OCI-LY3 (cell line): ENCODE data around the gene SNAP25.

ENCODE experiments used
- H2AFZ ChIP-seq: fragments of 200-600, 300-600 bp; shearing (Covaris generic); 2 replicates; pipeline ENCODE4 v1.6.0; 2014; ENCODE audit warnings: antibody characterized with exemption, low read depth, low read length
- H3K27ac ChIP-seq: fragments of 200-600, 300-600 bp; sonication (generic); 2 replicates; pipeline ENCODE4 v1.5.1; 2014; ENCODE audit warnings: mild to moderate bottlenecking, low read length, moderate library complexity, mixed read lengths
- H3K27me3 ChIP-seq: fragments of 200-600, 300-600 bp; sonication (generic); 2 replicates; pipeline ENCODE4 v1.6.1; 2014; ENCODE audit warnings: low read depth, low read length, mixed read lengths
- H3K36me3 ChIP-seq: fragments of 200-600, 300-600 bp; sonication (generic); replicated peaks from 2 replicates; pipeline ENCODE3; 2014; ENCODE audit warnings: low read depth, low read length, mixed read lengths
- H3K4me1 ChIP-seq: fragments of 300-600, 200-600 bp; sonication (generic); 2 replicates; pipeline ENCODE4 v1.6.1; 2014; ENCODE audit warnings: low read length, mixed read lengths
- H3K4me2 ChIP-seq: fragments of 200-600, 300-600 bp; sonication (generic); 2 replicates; pipeline ENCODE4 v1.6.1; 2014; ENCODE audit warnings: low read length, mixed read lengths
- H3K4me3 ChIP-seq: fragments of 300-600, 200-600 bp; sonication (generic); 2 replicates; pipeline ENCODE4 v1.5.1; 2014; ENCODE audit warnings: antibody characterized with exemption, mild to moderate bottlenecking, low read length, moderate library complexity
- H3K79me2 ChIP-seq: fragments of 300-600, 200-600 bp; shearing (Covaris generic); 2 replicates; pipeline ENCODE4 v1.6.1; 2014; ENCODE audit warnings: mild to moderate bottlenecking, low read length, mixed read lengths
- H3K9ac ChIP-seq: fragments of 300-600, 200-600 bp; shearing (Covaris generic); 2 replicates; pipeline ENCODE4 v1.6.0; 2014; ENCODE audit warnings: mild to moderate bottlenecking, low read length, moderate library complexity
- H3K9me3 ChIP-seq: fragments of 200-600, 300-600 bp; shearing (Covaris generic); 2 replicates; pipeline ENCODE4 v1.6.1; 2014; ENCODE audit warnings: low read length, mixed read lengths; ENCODE audit not compliant: insufficient read depth
- H4K20me1 ChIP-seq: fragments of 200-600, 300-600 bp; sonication (generic); 2 replicates; pipeline ENCODE4 v1.6.1; 2016; ENCODE audit warnings: low read length, mixed read lengths; ENCODE audit not compliant: insufficient read depth
- CTCF ChIP-seq: fragments of 200-600, 300-600 bp; sonication (generic); IDR thresholded peaks from 2 replicates; pipeline ENCODE4 v1.5.1; 2014; ENCODE audit warnings: antibody characterized with exemption, low read length, low read depth
- EZH2phosphoT487 ChIP-seq: fragments of 200-600 bp; shearing (Covaris generic); IDR thresholded peaks from 2 replicates; pipeline ENCODE4 v1.6.1; 2018; ENCODE audit warnings: antibody characterized with exemption, mixed run types, low read depth

SNAP25 gene

DNA sequence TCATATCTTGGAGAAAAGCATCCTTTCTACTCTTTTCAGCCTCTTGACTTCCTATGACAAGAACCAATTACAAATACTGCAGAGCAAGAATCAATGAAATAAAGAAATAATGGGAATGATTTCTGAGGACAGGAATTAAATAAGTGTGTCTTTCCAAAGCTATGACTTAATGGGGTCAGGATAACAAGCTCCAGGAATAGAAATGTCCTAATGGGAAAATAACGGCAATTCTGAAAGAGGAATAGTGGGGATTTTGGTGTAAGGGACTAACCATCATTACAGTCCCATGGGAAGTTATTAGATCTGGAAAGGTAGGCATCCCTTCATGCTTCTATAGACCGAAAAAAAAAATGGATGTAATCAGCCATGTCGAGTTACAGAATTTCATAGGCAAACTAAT is 28.2 kb upstream of the SNAP25 start:
- Histone ChIP-seq H3K27me3 (peaks cover 14% of the 10 kb centered on the region; the same call in 1 of the 2 replicates), H3K27ac (no peak overlapping the region), H3K4me2 (no peak overlapping the region), H3K4me1 (no peaks in the 10 kb centered on the region), H3K36me3 (no peaks in the 10 kb centered on the region), H3K9ac (no peak overlapping the region), H3K9me3 (no peaks in the 10 kb centered on the region), H4K20me1 (no peaks in the 10 kb centered on the region), H3K4me3 (no peak overlapping the region), H2AFZ (no peak overlapping the region), H3K79me2 (no peaks in the 10 kb centered on the region)
- TF ChIP-seq CTCF: no peak
- no peak for TF ChIP-seq EZH2phosphoT487

- no peaks in the 10 kb centered on the region for H4K20me1 ChIP-seq
- no peak overlapping the region for H3K9ac ChIP-seq
- TF ChIP-seq EZH2phosphoT487: no peak
- no peak for TF ChIP-seq CTCF
- no peak overlapping the region for H3K4me2 ChIP-seq
- no peak overlapping the region for H2AFZ ChIP-seq
- H3K4me1 ChIP-seq: no peaks in the 10 kb centered on the region
- no peaks in the 10 kb centered on the region for H3K36me3 ChIP-seq
- no peaks in the 10 kb centered on the region for H3K9me3 ChIP-seq
- no peak overlapping the region for H3K4me3 ChIP-seq
- no peak overlapping the region for H3K27ac ChIP-seq
- no peaks in the 10 kb centered on the region for H3K79me2 ChIP-seq
- peaks cover 14% of the 10 kb centered on the region for H3K27me3 ChIP-seq
Measured at GRCh38 chr20:10192171-10192570, 26.5 kb upstream of the SNAP25 start.

- H3K4me2 ChIP-seq: no peak overlapping the region
- H3K4me3 ChIP-seq: no peak overlapping the region
- H3K4me1 ChIP-seq: no peaks in the 10 kb centered on the region
- H3K27me3 ChIP-seq: peaks cover 14% of the 10 kb centered on the region
- no peak overlapping the region for H3K9ac ChIP-seq
- no peaks in the 10 kb centered on the region for H4K20me1 ChIP-seq
- no peaks in the 10 kb centered on the region for H3K79me2 ChIP-seq
- TF ChIP-seq CTCF: no peak
- TF ChIP-seq EZH2phosphoT487: no peak
- no peak overlapping the region for H3K27ac ChIP-seq
- no peak overlapping the region for H2AFZ ChIP-seq
- H3K9me3 ChIP-seq: no peaks in the 10 kb centered on the region
- no peaks in the 10 kb centered on the region for H3K36me3 ChIP-seq
Measured at GRCh38 chr20:10194166-10194565, 24.5 kb upstream of the SNAP25 start.

DNA sequence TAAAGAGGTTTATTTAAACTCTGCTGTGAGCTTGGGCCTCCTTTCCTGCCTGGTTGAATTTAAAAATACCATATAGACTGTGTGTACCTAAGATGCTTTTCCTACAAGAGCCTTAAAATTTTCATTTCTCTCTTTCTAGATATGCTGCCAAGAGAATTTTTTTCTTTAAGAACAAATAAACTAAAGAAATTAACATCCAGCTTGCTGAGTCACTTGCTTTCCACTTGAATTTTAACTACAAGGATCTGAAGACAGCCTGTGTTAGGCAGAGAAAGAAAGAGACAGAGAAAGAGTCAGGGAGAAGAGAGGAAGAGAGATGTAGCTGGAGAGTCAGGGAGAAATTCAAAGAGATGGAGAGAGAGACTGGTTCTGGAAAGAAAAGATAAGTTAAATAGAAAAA is 18.3 kb upstream of the SNAP25 start:
- no peaks in the 10 kb centered on the region for H3K79me2 ChIP-seq
- H3K9me3 ChIP-seq: no peaks in the 10 kb centered on the region
- TF ChIP-seq CTCF: no peak
- no peak for TF ChIP-seq EZH2phosphoT487
- H3K36me3 ChIP-seq: no peaks in the 10 kb centered on the region
- H3K9ac ChIP-seq: no peak overlapping the region
- H3K4me1 ChIP-seq: no peaks in the 10 kb centered on the region
- no peaks in the 10 kb centered on the region for H4K20me1 ChIP-seq
- H3K4me2 ChIP-seq: no peak overlapping the region
- H3K27ac ChIP-seq: no peak overlapping the region
- H3K27me3 ChIP-seq: peaks cover 12% of the 10 kb centered on the region
- no peak overlapping the region for H2AFZ ChIP-seq
- no peak overlapping the region for H3K4me3 ChIP-seq
